NOMO-1 treated with dmso at 0.1 percent for 144 hours (cell line): ENCODE data around the gene RASGRP3.

ENCODE experiments used
- DNase-seq: peaks from one replicate; lab custom pipeline; 2025; ENCODE audit not compliant: unreplicated experiment; lab: John Stamatoyannopoulos, UW

Gene RASGRP3

GRCh38 chr2:33573657-33574056 lies 97.2 kb downstream of the RASGRP3 start:
- no peak for DNase-seq

DNA sequence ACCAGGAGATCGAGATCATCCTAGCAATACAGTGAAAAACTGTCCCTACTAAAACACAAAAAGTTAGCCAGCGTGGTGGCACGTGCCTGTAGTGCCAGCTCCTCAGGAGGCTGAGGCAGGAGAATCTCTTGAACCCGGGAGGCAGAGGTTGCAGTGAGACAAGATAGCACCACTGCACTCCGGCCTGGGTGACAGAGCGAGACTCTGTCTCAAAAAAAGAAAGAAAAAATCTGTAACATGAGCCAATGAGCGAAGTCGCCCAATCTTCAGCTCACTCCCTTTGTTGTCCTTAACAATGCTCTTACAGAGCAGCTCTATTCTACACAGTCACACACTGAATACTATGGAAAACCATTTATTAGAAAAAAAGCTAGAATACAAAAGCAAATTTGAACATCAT lies 100.6 kb downstream of the RASGRP3 start:
- DNase-seq, result no peak

GRCh38 chr2:33577668-33578067 lies 101.2 kb downstream of the RASGRP3 start:
- DNase-seq, result no peak

DNA sequence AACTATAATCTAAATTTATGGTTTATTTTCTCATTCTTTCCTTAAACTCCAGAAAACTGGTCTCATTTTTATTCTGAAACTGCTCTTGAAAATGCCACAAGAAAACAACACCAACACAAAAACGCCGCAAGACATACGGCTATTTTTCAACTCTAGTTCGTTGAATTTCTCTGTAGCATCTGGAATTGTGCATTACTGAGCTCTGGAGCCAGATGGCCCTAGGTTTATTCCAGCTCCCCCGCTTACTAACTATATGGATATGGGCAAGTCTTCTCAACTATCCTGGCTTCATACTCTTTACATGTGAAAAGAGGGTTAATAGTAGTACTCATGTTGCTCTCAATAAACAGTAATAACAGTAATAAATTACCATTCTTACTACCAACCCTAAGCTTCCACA lies 102.8 kb downstream of the RASGRP3 start:
- DNase-seq, result no peak

DNA sequence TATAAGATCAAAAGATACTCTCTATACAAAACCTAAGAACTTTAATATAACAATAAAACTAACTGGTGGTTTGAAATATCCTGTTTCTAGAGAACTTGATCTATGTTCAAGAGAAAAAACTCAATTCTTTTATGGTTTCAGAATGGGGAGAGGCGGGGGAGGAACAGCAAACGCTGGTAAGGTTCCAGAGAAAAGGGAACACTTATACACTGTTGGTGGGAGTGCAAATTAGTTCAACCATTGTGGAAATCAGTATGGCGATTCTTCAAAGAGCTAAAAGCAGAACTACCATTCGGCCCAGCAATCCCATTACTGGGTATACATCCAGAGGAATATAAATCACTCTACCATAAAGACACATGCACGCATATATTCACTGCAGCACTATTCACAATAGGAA lies 105.4 kb downstream of the RASGRP3 start:
- no peak for DNase-seq

GRCh38 chr2:33583194-33583938 lies 106.9 kb downstream of the RASGRP3 start:
- DNase-seq, result peak; percentile 8

DNA sequence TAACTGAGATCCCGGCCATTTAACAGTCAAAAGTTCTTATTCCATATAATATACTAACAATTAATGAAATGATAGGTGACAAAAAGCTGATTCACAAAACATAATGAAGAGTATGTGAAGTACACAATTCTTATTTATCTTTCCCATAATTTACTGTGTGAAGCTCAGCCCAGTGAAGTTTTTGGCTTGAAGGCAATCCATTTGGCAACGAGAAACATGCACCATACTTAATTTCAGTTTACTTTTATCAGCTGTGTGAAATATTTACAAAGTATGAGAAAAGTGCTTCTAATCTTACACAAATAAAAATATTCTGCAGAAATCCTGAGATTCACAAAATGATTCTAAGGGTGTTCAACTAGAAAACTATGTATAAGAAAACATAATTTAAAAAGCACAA lies 110.3 kb downstream of the RASGRP3 start:
- DNase-seq, result no peak

GRCh38 chr2:33588232-33588631 lies 111.8 kb downstream of the RASGRP3 start:
- no peak for DNase-seq

DNA sequence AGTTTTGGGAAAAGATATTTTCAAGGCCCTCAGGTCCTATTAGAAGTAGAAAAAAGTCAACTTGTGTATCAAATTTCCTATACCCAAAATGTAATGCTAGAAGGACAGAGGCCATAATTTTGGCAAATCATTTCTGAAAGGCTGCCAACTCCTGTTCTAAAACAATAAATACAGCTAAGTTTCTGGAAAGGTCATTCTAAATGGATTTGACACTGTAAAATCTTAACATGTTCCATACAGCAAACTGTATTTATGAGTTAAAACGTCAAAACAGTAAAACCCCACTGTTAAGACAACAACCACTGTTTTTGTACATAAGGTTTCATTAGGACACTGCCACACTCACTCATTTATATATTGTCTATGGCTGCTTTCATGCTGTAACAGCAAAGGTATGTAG lies 113.0 kb downstream of the RASGRP3 start:
- DNase-seq, result no peak

DNA sequence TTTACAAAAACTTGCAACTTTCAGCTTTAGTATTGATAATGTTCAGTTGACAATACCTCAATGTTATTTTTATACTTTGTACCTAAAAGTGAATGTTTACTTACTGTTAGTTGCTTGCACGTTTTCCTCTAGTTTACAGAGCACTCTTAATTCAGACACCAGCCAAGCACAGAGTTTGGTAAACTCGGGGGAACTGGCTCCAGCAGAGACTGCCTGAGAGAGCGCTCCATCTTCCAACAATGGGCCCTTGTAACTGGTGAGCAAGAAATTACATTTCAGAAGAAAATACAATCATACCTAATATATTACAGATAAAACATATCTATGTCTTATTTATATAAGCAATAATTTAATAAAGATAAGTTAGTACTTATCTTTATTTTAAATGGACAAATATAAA lies 118.9 kb downstream of the RASGRP3 start:
- no peak for DNase-seq

DNA sequence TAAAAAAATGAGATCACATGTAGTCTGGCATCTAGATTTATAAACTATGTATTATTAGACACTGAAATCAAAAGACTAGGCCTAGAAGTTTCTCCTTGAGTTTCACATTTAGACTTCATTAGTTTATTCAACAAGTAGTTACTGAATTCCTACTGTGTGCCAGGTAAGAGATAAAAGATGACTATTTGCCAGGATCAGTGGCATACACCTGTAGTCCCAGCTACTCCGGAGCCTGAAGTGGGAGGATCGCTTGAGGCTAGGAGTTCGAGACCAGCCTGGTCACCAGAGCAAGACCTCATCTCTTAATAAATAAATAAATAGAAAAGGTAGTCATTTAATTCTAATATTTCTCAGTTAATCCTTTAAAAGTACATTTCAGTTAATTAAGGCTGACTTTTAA lies 120.6 kb downstream of the RASGRP3 start:
- DNase-seq, result no peak

DNA sequence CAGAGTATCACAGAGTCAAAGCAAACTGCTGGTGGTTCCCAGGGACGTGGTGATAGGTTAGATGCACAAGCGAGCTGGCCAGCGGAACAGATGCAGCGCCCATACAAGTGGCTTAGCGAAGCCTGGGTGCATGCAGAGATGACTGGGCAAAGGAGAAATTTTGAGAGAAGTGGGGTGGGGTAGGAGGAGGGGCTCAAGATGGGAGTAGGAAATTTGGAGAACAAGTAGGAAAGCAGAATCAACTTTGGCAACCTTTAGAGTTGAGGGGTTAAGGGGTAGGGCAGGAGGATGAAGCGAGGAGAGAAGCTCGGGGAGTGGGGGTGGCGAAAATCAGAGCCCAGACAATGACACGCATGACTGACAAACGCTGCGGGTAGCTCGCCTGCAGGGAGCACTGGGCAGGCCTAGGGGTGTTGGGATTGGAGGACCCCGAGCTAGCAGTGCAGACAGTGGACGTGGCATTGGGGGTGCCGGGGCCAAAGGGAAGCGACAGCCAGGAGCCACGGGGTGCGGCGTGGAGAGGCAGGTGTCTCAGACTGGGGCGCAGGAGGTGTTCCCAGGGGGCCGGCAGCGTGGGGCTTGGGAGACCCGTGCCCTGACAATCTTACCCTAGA lies 122.2 kb downstream of the RASGRP3 start:
- DNase-seq, result peak; percentile 4

- peak; percentile 98 for DNase-seq
Measured at GRCh38 chr2:33599175-33599942, 122.9 kb downstream of the RASGRP3 start, which contains the start of gene FAM98A. Gene FAM98A (minus strand): TSS chr2:33599299. CDS start chr2:33599221, 78 bp downstream.

GRCh38 chr2:33599943-33600192 lies 123.4 kb downstream of the RASGRP3 start:
- DNase-seq, result no peak

- DNase-seq, result no peak
Measured at GRCh38 chr2:33602201-33602830, 125.9 kb downstream of the RASGRP3 start.

- DNase-seq, result no peak
Measured at GRCh38 chr2:33603416-33603815, 127.0 kb downstream of the RASGRP3 start.

DNA sequence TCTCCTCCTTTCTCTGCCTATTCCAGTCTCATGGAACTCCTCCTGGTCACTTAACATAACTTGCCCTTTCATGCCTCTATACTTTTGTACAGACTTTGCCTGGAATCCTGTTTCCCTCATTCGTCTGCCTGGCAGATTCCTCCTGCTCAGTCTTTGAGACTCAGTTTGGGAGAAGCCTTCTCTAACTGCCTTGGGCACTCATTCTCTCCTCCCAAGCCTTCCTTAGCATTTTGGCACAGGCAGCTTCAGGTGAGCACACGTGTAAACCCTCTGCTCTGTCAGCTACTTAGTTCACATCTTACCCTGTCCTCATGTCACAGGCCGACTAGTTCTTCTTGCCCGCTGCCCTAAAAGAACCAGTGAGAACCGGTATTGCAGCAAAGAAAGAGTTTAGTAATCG lies 128.6 kb downstream of the RASGRP3 start:
- no peak for DNase-seq

DNA sequence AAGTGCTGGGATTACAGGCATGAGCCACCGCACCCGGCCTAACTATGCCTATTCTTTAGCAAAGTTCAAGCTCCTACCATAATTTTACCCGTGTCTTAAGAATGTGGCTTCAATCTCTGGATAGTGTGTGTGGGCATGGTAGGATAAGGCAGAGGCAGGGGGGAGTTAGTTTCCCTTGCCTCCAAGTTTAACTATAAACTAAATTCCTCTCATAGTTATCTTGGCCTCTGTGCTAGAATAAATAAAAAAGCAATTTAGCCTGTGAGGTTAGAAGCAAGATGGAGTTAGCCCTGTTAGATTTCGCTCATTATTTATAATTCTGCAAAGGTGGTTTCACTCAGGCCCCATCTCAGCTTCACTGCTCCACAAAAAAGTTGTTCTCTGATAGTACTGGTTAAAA lies 129.7 kb downstream of the RASGRP3 start:
- DNase-seq, result no peak

GRCh38 chr2:33606622-33607021 lies 130.2 kb downstream of the RASGRP3 start:
- no peak for DNase-seq

DNA sequence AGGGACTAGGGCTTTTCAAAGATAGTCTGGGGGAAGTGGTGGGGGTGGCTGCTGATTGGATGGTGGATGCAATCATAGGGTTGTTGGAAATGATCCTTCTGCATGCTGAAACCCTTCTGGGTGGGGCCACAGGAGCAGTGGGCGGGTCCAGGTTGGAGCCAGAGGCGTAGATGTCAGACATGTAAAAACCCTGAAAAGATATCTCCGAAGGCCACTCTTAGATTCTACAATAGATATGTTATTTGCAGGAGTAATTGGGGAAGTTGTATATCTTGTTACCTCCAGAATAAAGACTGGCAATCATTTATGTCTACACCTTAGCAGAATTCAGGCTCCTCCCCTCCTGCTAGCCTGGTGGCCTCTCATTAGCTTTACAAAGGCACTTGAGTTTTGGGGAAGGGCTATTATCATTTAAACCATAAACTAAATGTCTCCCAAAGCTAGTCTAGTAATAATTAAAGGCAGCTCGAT lies 130.8 kb downstream of the RASGRP3 start:
- no peak for DNase-seq

GRCh38 chr2:33607905-33608304 lies 131.5 kb downstream of the RASGRP3 start:
- DNase-seq, result no peak

DNA sequence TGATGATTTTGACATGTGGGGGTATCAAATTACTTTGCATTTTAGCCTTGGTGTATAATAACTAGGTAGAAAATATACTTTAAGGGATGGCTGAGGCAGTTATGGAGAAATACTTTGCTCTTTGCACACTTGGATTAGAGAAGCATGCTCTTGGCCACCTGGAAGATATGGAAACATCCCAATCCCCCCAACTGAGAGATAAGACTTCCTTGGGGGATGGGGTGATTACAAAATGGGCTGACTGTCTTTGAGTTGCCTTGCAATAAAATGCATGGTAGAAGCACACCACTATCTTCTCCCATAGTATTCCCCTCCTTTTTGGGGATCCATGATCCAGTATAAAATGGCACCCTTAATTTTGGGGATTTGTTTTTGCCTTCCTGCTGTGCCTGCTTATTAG lies 137.7 kb downstream of the RASGRP3 start:
- no peak for DNase-seq
